GM23338 (cell line): ENCODE measurements around the gene TMEM119. TPM values are rescaled to one million over a fixed set of nuclear protein-coding genes. Genes with fewer than 3 reads are reported as not detected.

Experiments used
- ATAC-seq: fragments of 200-7000 bp; cut with Tn5 transposase; 3 replicates; pipeline ENCODE4 v1.9.1; 2020
- DNase-seq: peaks from one replicate; pipeline ENCODE4 v3.0.0-alpha.2; 2015; ENCODE audit warnings: low spot score
- H2AFZ ChIP-seq: fragments of 200-600 bp; sonication (generic); 2 replicates; pipeline ENCODE4 v1.8.0; 2016; ENCODE audit warnings: antibody characterized with exemption, mild to moderate bottlenecking, moderate library complexity
- H3F3A ChIP-seq: fragments of 200-600 bp; sonication (generic); replicated peaks from 2 replicates; pipeline ENCODE4 v1.8.0; 2017; ENCODE audit warnings: antibody characterized with exemption, mixed run types, low read depth
- H3K27ac ChIP-seq: fragments of 200-600 bp; sonication (generic); 2 replicates; pipeline ENCODE4 v1.6.1; 2016; ENCODE audit warnings: low read depth
- H3K27me3 ChIP-seq: fragments of 200-600 bp; sonication (generic); 2 replicates; pipeline ENCODE4 v1.8.0; 2016; ENCODE audit warnings: mild to moderate bottlenecking, mixed run types, moderate library complexity; ENCODE audit not compliant: insufficient read depth
- H3K36me3 ChIP-seq: fragments of 200-600 bp; sonication (generic); 2 replicates; pipeline ENCODE4 v1.8.0; 2016; ENCODE audit warnings: mild to moderate bottlenecking; ENCODE audit not compliant: insufficient read depth
- H3K4me1 ChIP-seq: fragments of 200-600 bp; sonication (generic); 2 replicates; pipeline ENCODE4 v1.8.0; 2016; ENCODE audit warnings: mild to moderate bottlenecking, moderate library complexity; ENCODE audit not compliant: insufficient read depth
- H3K4me2 ChIP-seq: fragments of 200-600 bp; sonication (generic); 2 replicates; pipeline ENCODE4 v1.7.1; 2017; ENCODE audit warnings: mixed run types
- H3K4me3 ChIP-seq: fragments of 200-600 bp; sonication (generic); 2 replicates; pipeline ENCODE4 v1.6.1; 2016; ENCODE audit warnings: mixed run types
- H3K79me2 ChIP-seq: fragments of 200-600 bp; sonication (generic); replicated peaks from 2 replicates; pipeline ENCODE4 v1.8.0; 2017; ENCODE audit warnings: mild to moderate bottlenecking; ENCODE audit not compliant: insufficient read depth
- H3K9me2 ChIP-seq: fragments of 200-600 bp; sonication (generic); 2 replicates; pipeline ENCODE4 v1.8.0; 2017; ENCODE audit not compliant: insufficient read depth
- H4K20me1 ChIP-seq: fragments of 200-600 bp; sonication (generic); replicated peaks from 2 replicates; pipeline ENCODE4 v1.8.0; 2017; ENCODE audit warnings: mild to moderate bottlenecking; ENCODE audit not compliant: insufficient read depth
- H3K27ac Mint-ChIP-seq: 2 replicates; pipeline ENCODE4 v1.8.0; 2020; ENCODE audit warnings: inconsistent platforms, mild to moderate bottlenecking, moderate library complexity, mixed read lengths
- H3K27me3 Mint-ChIP-seq: 3 replicates; pipeline ENCODE4 v1.8.0; 2022; ENCODE audit warnings: low read depth, mild to moderate bottlenecking, moderate library complexity, mixed read lengths, inconsistent platforms; ENCODE audit not compliant: insufficient read depth, poor library complexity
- H3K36me3 Mint-ChIP-seq: 3 replicates; pipeline ENCODE4 v1.8.0; 2021; ENCODE audit warnings: low read depth, mild to moderate bottlenecking, inconsistent platforms, moderate library complexity, mixed read lengths
- H3K4me1 Mint-ChIP-seq: 3 replicates; pipeline ENCODE4 v1.8.0; 2020; ENCODE audit warnings: mild to moderate bottlenecking, inconsistent platforms, mixed read lengths
- H3K4me3 Mint-ChIP-seq: 3 replicates; pipeline ENCODE4 v1.8.0; 2021; ENCODE audit warnings: moderate library complexity, mild to moderate bottlenecking, inconsistent platforms, mixed read lengths
- H3K9me3 Mint-ChIP-seq: 3 replicates; pipeline ENCODE4 v1.8.0; 2020; ENCODE audit warnings: moderate library complexity, mild to moderate bottlenecking, inconsistent platforms, mixed read lengths
- EZH2 ChIP-seq: fragments of 200-600 bp; sonication (generic); IDR thresholded peaks from one replicate; pipeline ENCODE4 v1.8.0; 2017; ENCODE audit warnings: antibody characterized with exemption, mild to moderate bottlenecking, low read depth; ENCODE audit not compliant: unreplicated experiment
- EZH2phosphoT487 ChIP-seq: fragments of 200-600 bp; sonication (generic); IDR thresholded peaks from one replicate; pipeline ENCODE4 v1.8.1; 2018; ENCODE audit warnings: antibody characterized with exemption; ENCODE audit not compliant: unreplicated experiment
- JUNB ChIP-seq: IDR thresholded peaks from one replicate; pipeline ENCODE4 v1.6.1; 2016; ENCODE audit warnings: antibody characterized with exemption; ENCODE audit not compliant: unreplicated experiment
- NANOG ChIP-seq: IDR thresholded peaks from 2 replicates; pipeline ENCODE4 v1.6.1; 2016; ENCODE audit warnings: antibody characterized with exemption, borderline replicate concordance
- POLR2AphosphoS5 ChIP-seq: IDR thresholded peaks from 2 replicates; pipeline ENCODE4 v1.6.1; 2016; ENCODE audit warnings: antibody characterized with exemption, low read depth
- ZNF331 ChIP-seq: fragments of 250-450 bp; sonication (Bioruptor Pico); IDR thresholded peaks from 2 replicates; pipeline ENCODE4 v1.5.0; 2020; ENCODE audit warnings: low read depth, mild to moderate bottlenecking, moderate library complexity
- polyA plus RNA-seq: library from polyadenylated mRNA; unstranded; fragments of >200 nt; fragmentation: Nextera tagmentation; extraction: Ambion mirVana; gene quantifications from 2 replicates; pipeline ENCODE4 v1.2.1, GENCODE V29; 2016
- total RNA-seq: library from RNA; depleted of rRNA; stranded (reverse); fragments of >200 nt; shearing (Covaris generic); gene quantifications from 2 replicates; pipeline ENCODE4 v1.2.3, GENCODE V29; 2014
- TF ChIP-seq, protein P1 (sequence below): fragments of 250-450 bp; sonication (Bioruptor Pico); IDR thresholded peaks from 2 replicates; pipeline ENCODE4 v1.5.0; 2020; ENCODE audit warnings: mild to moderate bottlenecking, moderate library complexity
- TF ChIP-seq, protein P2 (sequence below), 2 experiments: fragments of 200-600 bp in 1 of 2; sonication (generic) in 1 of 2; conservative IDR thresholded peaks; 2 replicates each; pipeline versions ENCODE4 v1.5.1 to v1.6.1; 2016 to 2017; ENCODE audit warnings: antibody characterized with exemption in 2 of 2, low read depth in 2 of 2, mild to moderate bottlenecking in 2 of 2, moderate library complexity in 1 of 2

TMEM119 gene
- total and polyA plus RNA-seq, 2 experiments from 2014 or later, result 0.06 to 0.07 TPM

- TF ChIP-seq, protein P1, sequence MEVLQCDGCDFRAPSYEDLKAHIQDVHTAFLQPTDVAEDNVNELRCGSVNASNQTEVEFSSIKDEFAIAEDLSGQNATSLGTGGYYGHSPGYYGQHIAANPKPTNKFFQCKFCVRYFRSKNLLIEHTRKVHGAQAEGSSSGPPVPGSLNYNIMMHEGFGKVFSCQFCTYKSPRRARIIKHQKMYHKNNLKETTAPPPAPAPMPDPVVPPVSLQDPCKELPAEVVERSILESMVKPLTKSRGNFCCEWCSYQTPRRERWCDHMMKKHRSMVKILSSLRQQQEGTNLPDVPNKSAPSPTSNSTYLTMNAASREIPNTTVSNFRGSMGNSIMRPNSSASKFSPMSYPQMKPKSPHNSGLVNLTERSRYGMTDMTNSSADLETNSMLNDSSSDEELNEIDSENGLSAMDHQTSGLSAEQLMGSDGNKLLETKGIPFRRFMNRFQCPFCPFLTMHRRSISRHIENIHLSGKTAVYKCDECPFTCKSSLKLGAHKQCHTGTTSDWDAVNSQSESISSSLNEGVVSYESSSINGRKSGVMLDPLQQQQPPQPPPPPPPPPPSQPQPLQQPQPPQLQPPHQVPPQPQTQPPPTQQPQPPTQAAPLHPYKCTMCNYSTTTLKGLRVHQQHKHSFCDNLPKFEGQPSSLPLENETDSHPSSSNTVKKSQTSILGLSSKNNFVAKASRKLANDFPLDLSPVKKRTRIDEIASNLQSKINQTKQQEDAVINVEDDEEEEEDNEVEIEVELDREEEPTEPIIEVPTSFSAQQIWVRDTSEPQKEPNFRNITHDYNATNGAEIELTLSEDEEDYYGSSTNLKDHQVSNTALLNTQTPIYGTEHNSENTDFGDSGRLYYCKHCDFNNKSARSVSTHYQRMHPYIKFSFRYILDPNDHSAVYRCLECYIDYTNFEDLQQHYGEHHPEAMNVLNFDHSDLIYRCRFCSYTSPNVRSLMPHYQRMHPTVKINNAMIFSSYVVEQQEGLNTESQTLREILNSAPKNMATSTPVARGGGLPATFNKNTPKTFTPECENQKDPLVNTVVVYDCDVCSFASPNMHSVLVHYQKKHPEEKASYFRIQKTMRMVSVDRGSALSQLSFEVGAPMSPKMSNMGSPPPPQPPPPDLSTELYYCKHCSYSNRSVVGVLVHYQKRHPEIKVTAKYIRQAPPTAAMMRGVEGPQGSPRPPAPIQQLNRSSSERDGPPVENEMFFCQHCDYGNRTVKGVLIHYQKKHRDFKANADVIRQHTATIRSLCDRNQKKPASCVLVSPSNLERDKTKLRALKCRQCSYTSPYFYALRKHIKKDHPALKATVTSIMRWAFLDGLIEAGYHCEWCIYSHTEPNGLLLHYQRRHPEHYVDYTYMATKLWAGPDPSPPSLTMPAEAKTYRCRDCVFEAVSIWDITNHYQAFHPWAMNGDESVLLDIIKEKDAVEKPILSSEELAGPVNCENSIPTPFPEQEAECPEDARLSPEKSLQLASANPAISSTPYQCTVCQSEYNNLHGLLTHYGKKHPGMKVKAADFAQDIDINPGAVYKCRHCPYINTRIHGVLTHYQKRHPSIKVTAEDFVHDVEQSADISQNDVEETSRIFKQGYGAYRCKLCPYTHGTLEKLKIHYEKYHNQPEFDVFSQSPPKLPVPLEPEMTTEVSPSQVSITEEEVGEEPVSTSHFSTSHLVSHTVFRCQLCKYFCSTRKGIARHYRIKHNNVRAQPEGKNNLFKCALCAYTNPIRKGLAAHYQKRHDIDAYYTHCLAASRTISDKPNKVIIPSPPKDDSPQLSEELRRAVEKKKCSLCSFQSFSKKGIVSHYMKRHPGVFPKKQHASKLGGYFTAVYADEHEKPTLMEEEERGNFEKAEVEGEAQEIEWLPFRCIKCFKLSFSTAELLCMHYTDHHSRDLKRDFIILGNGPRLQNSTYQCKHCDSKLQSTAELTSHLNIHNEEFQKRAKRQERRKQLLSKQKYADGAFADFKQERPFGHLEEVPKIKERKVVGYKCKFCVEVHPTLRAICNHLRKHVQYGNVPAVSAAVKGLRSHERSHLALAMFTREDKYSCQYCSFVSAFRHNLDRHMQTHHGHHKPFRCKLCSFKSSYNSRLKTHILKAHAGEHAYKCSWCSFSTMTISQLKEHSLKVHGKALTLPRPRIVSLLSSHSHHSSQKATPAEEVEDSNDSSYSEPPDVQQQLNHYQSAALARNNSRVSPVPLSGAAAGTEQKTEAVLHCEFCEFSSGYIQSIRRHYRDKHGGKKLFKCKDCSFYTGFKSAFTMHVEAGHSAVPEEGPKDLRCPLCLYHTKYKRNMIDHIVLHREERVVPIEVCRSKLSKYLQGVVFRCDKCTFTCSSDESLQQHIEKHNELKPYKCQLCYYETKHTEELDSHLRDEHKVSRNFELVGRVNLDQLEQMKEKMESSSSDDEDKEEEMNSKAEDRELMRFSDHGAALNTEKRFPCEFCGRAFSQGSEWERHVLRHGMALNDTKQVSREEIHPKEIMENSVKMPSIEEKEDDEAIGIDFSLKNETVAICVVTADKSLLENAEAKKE (CRISPR knock-in tag), result no peak
- no peak for TF ChIP-seq ZNF331 (CRISPR knock-in tag)
Observed at GRCh38 chr12:108560321-108560721, 37.6 kb downstream of the TMEM119 start (continued).

DNA sequence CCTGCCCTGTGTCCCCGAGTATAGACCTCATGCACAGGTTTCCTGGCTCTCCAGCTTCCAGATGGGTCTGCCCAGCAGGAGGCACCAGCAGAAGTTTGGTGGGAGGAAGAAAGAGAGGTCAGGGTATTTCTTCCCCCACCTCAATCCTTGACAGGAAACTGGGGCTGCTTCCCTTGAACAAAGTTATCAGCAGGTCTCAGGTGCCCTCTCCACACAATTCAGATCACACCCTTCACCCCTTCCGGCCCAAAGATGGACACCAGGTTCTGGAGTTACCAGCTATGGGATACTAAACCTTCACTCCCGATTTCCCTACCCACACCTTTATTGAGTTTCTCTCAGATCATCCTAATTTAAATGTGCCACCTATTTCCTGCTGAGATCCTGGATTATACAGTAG is 38.1 kb downstream of the TMEM119 start:
- Mint-ChIP-seq H3K9me3 (no peaks in the 10 kb centered on the region; the same call in 2 of the 3 replicates), H3K4me3 (peak overlapping the region; percentile 100), H3K36me3 (peaks cover 27% of the 10 kb centered on the region; the same call in 2 of the 3 replicates), H3K27ac (peak overlapping the region; percentile 100), H3K27me3 (no peaks in the 10 kb centered on the region), H3K4me1 (peaks cover 26% of the 10 kb centered on the region)
- H3K79me2 ChIP-seq, result peaks cover 82% of the 10 kb centered on the region
- no peak overlapping the region; the same call in 1 of the 2 replicates for H3K27ac ChIP-seq
- no peaks in the 10 kb centered on the region; the same call in 1 of the 2 replicates for H3K4me1 ChIP-seq
- H4K20me1 ChIP-seq, result peaks cover 48% of the 10 kb centered on the region
- H3F3A ChIP-seq, result 0 out of 2 replicates have a peak, but pooled peaks cover under 1% of the 10 kb centered on the region
- no peak overlapping the region for H2AFZ ChIP-seq
- H3K4me3 ChIP-seq, result peak overlapping the region; percentile 95
- H3K4me2 ChIP-seq, result peak overlapping the region; percentile 76
- peaks cover 7% of the 10 kb centered on the region for H3K36me3 ChIP-seq
- no peak for DNase-seq
- H3K27me3 ChIP-seq, result no peaks in the 10 kb centered on the region
- H3K9me2 ChIP-seq, result no peaks in the 10 kb centered on the region
- no peak for ATAC-seq
- no peak for TF ChIP-seq NANOG
- TF ChIP-seq EZH2, result no peak
- TF ChIP-seq, protein P1 (CRISPR knock-in tag), result no peak
- TF ChIP-seq, protein P2, sequence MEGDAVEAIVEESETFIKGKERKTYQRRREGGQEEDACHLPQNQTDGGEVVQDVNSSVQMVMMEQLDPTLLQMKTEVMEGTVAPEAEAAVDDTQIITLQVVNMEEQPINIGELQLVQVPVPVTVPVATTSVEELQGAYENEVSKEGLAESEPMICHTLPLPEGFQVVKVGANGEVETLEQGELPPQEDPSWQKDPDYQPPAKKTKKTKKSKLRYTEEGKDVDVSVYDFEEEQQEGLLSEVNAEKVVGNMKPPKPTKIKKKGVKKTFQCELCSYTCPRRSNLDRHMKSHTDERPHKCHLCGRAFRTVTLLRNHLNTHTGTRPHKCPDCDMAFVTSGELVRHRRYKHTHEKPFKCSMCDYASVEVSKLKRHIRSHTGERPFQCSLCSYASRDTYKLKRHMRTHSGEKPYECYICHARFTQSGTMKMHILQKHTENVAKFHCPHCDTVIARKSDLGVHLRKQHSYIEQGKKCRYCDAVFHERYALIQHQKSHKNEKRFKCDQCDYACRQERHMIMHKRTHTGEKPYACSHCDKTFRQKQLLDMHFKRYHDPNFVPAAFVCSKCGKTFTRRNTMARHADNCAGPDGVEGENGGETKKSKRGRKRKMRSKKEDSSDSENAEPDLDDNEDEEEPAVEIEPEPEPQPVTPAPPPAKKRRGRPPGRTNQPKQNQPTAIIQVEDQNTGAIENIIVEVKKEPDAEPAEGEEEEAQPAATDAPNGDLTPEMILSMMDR (conservative IDR thresholded peaks at IDR 0.05; ENCODE audit: low read depth in 2 of 2), result no peak
- no peak for TF ChIP-seq EZH2phosphoT487
- no peak for TF ChIP-seq JUNB
- TF ChIP-seq POLR2AphosphoS5, result no peak
